OCI-LY3 (cell line): ENCODE measurements around the gene SERPIND1.

Experiments
- H2AFZ ChIP-seq: fragments of 200-600, 300-600 bp; shearing (Covaris generic); 2 replicates; pipeline ENCODE4 v1.6.0; 2014; ENCODE audit warnings: antibody characterized with exemption, low read depth, low read length
- H3K27ac ChIP-seq: fragments of 200-600, 300-600 bp; sonication (generic); 2 replicates; pipeline ENCODE4 v1.5.1; 2014; ENCODE audit warnings: mild to moderate bottlenecking, low read length, moderate library complexity, mixed read lengths
- H3K27me3 ChIP-seq: fragments of 200-600, 300-600 bp; sonication (generic); 2 replicates; pipeline ENCODE4 v1.6.1; 2014; ENCODE audit warnings: low read depth, low read length, mixed read lengths
- H3K36me3 ChIP-seq: fragments of 200-600, 300-600 bp; sonication (generic); replicated peaks from 2 replicates; pipeline ENCODE3; 2014; ENCODE audit warnings: low read depth, low read length, mixed read lengths
- H3K4me1 ChIP-seq: fragments of 300-600, 200-600 bp; sonication (generic); 2 replicates; pipeline ENCODE4 v1.6.1; 2014; ENCODE audit warnings: low read length, mixed read lengths
- H3K4me2 ChIP-seq: fragments of 200-600, 300-600 bp; sonication (generic); 2 replicates; pipeline ENCODE4 v1.6.1; 2014; ENCODE audit warnings: low read length, mixed read lengths
- H3K4me3 ChIP-seq: fragments of 300-600, 200-600 bp; sonication (generic); 2 replicates; pipeline ENCODE4 v1.5.1; 2014; ENCODE audit warnings: antibody characterized with exemption, mild to moderate bottlenecking, low read length, moderate library complexity
- H3K79me2 ChIP-seq: fragments of 300-600, 200-600 bp; shearing (Covaris generic); 2 replicates; pipeline ENCODE4 v1.6.1; 2014; ENCODE audit warnings: mild to moderate bottlenecking, low read length, mixed read lengths
- H3K9ac ChIP-seq: fragments of 300-600, 200-600 bp; shearing (Covaris generic); 2 replicates; pipeline ENCODE4 v1.6.0; 2014; ENCODE audit warnings: mild to moderate bottlenecking, low read length, moderate library complexity
- H3K9me3 ChIP-seq: fragments of 200-600, 300-600 bp; shearing (Covaris generic); 2 replicates; pipeline ENCODE4 v1.6.1; 2014; ENCODE audit warnings: low read length, mixed read lengths; ENCODE audit not compliant: insufficient read depth
- H4K20me1 ChIP-seq: fragments of 200-600, 300-600 bp; sonication (generic); 2 replicates; pipeline ENCODE4 v1.6.1; 2016; ENCODE audit warnings: low read length, mixed read lengths; ENCODE audit not compliant: insufficient read depth
- CTCF ChIP-seq: fragments of 200-600, 300-600 bp; sonication (generic); IDR thresholded peaks from 2 replicates; pipeline ENCODE4 v1.5.1; 2014; ENCODE audit warnings: antibody characterized with exemption, low read length, low read depth
- EZH2phosphoT487 ChIP-seq: fragments of 200-600 bp; shearing (Covaris generic); IDR thresholded peaks from 2 replicates; pipeline ENCODE4 v1.6.1; 2018; ENCODE audit warnings: antibody characterized with exemption, mixed run types, low read depth

SERPIND1 gene

GRCh38 chr22:20777420-20778177 is 3.7 kb downstream of the SERPIND1 start:
- H3K4me3 ChIP-seq = no peak overlapping the region
- no peaks in the 10 kb centered on the region for H4K20me1 ChIP-seq
- H3K27me3 ChIP-seq = no peaks in the 10 kb centered on the region
- H3K9me3 ChIP-seq = no peaks in the 10 kb centered on the region
- no peaks in the 10 kb centered on the region for H3K4me1 ChIP-seq
- H3K79me2 ChIP-seq = no peaks in the 10 kb centered on the region
- no peak overlapping the region for H3K4me2 ChIP-seq
- H3K9ac ChIP-seq = no peak overlapping the region
- TF ChIP-seq EZH2phosphoT487 (no peak), CTCF (no peak)
- H3K36me3 ChIP-seq = peaks cover 2% of the 10 kb centered on the region
- H2AFZ ChIP-seq = no peak overlapping the region
- H3K27ac ChIP-seq = no peak overlapping the region

GRCh38 chr22:20779014-20779817 is 5.3 kb downstream of the SERPIND1 start:
- H3K27ac ChIP-seq = no peak overlapping the region
- no peak overlapping the region for H3K4me2 ChIP-seq

GRCh38 chr22:20779818-20780158 is 5.9 kb downstream of the SERPIND1 start:
- H3K4me2 ChIP-seq = no peak overlapping the region

More at GRCh38 chr22:20779014-20779817, 5.3 kb downstream of the SERPIND1 start:
- Histone ChIP-seq H3K4me1 (no peaks in the 10 kb centered on the region), H3K4me3 (no peak overlapping the region), H4K20me1 (no peaks in the 10 kb centered on the region), H3K36me3 (peaks cover 2% of the 10 kb centered on the region), H3K9ac (no peak overlapping the region), H3K79me2 (no peaks in the 10 kb centered on the region), H3K27me3 (no peaks in the 10 kb centered on the region), H3K9me3 (no peaks in the 10 kb centered on the region), H2AFZ (no peak overlapping the region)
- no peak for TF ChIP-seq CTCF
- TF ChIP-seq EZH2phosphoT487 = no peak

More at GRCh38 chr22:20779818-20780158, 5.9 kb downstream of the SERPIND1 start:
- H3K27me3 ChIP-seq = no peaks in the 10 kb centered on the region
- no peak overlapping the region for H3K4me3 ChIP-seq
- H2AFZ ChIP-seq = no peak overlapping the region
- no peak for TF ChIP-seq EZH2phosphoT487
- no peak for TF ChIP-seq CTCF
- H3K79me2 ChIP-seq = no peaks in the 10 kb centered on the region
- H3K4me1 ChIP-seq = no peaks in the 10 kb centered on the region
- H3K9me3 ChIP-seq = no peaks in the 10 kb centered on the region
- H3K9ac ChIP-seq = no peak overlapping the region
- H3K27ac ChIP-seq = no peak overlapping the region
- H3K36me3 ChIP-seq = peaks cover 2% of the 10 kb centered on the region
- H4K20me1 ChIP-seq = no peaks in the 10 kb centered on the region
